Measurements from ENCODE around the gene NADK. TPM values are rescaled to one million over a fixed set of nuclear protein-coding genes. Genes with fewer than 3 reads are reported as not detected.

The NADK gene
- total RNA-seq, 1 experiment from 2014 or later = 124 TPM

GRCh38 chr1:1754051-1754815 is 24.0 kb downstream of the NADK start (continued):
- TF ChIP-seq EMX1 (CRISPR knock-in tag; IDR thresholded peaks at IDR 0.05) = no peak
- no peak for TF ChIP-seq CDX4 (CRISPR knock-in tag; IDR thresholded peaks at IDR 0.05; ENCODE audit: borderline replicate concordance)
- TF ChIP-seq ZBTB21 (CRISPR knock-in tag; IDR thresholded peaks at IDR 0.05; ENCODE audit: borderline replicate concordance) = no peak
- TF ChIP-seq TP53 (CRISPR knock-in tag; IDR thresholded peaks at IDR 0.05) = no peak
- no peak for TF ChIP-seq ZNF423 (CRISPR knock-in tag; IDR thresholded peaks at IDR 0.05)

- POLR2A ChIA-PET = no interaction called here
- H3K36me3 Mint-ChIP-seq = peaks cover 33% of the 10 kb centered on the region
Measured at GRCh38 chr1:1753607-1754005, 24.7 kb downstream of the NADK start.

More at GRCh38 chr1:1753607-1754005, 24.7 kb downstream of the NADK start:
- TF ChIP-seq ATF3 (CRISPR knock-in tag; conservative IDR thresholded peaks at IDR 0.05) (no peak), KAT7 (CRISPR knock-in tag; IDR thresholded peaks at IDR 0.05; ENCODE audit: borderline replicate concordance) (no peak), ESRRA (CRISPR knock-in tag; IDR thresholded peaks at IDR 0.05; ENCODE audit: borderline replicate concordance) (no peak), MLX (CRISPR knock-in tag; IDR thresholded peaks at IDR 0.05) (no peak), NR1H2 (CRISPR knock-in tag; IDR thresholded peaks at IDR 0.05) (no peak), TEAD1 (CRISPR knock-in tag; IDR thresholded peaks at IDR 0.05) (no peak), ZNF281 (CRISPR knock-in tag; IDR thresholded peaks at IDR 0.05) (no peak), PRRX2 (CRISPR knock-in tag; IDR thresholded peaks at IDR 0.05) (no peak), USF2 (CRISPR knock-in tag; IDR thresholded peaks at IDR 0.05) (no peak), FOXJ3 (CRISPR knock-in tag; IDR thresholded peaks at IDR 0.05; ENCODE audit: borderline replicate concordance) (no peak), GRHL2 (CRISPR knock-in tag; IDR thresholded peaks at IDR 0.05; ENCODE audit: insufficient replicate concordance, severe bottlenecking) (no peak), MXD4 (CRISPR knock-in tag; IDR thresholded peaks at IDR 0.05; ENCODE audit: borderline replicate concordance) (no peak), ERG (CRISPR knock-in tag; IDR thresholded peaks at IDR 0.05) (no peak), PREB (CRISPR knock-in tag; IDR thresholded peaks at IDR 0.05; ENCODE audit: borderline replicate concordance) (no peak)
- no peaks in the 10 kb centered on the region for H3K9me3 Mint-ChIP-seq
- no peak overlapping the region for H3K27ac Mint-ChIP-seq
- CTCF ChIA-PET = no interaction called here
- ATAC-seq (no peak), DNase-seq (ENCODE audit: low spot score) (no peak)
- H3K4me1 Mint-ChIP-seq = peaks cover 1% of the 10 kb centered on the region
- no peaks in the 10 kb centered on the region for H3K27me3 Mint-ChIP-seq (ENCODE audit: low read depth)
- H3K4me3 Mint-ChIP-seq = no peak overlapping the region
